HG03139 (cell line): ENCODE measurements around the gene ADAMTS17.
"Not testable (repeated sequence)": the region's sequence is repeated elsewhere in the genome, so short reads cannot be mapped to it uniquely, and the experiment has no call there.

Source experiments
- ATAC-seq: cut with Tn5 transposase; IDR thresholded peaks from one replicate; pipeline ENCODE4 v1.9.1; 2021; ENCODE audit not compliant: unreplicated experiment

The ADAMTS17 gene

GRCh38 chr15:100096700-100097099, 245.1 kb downstream of the ADAMTS17 start:
- ATAC-seq, result no peak

DNA sequence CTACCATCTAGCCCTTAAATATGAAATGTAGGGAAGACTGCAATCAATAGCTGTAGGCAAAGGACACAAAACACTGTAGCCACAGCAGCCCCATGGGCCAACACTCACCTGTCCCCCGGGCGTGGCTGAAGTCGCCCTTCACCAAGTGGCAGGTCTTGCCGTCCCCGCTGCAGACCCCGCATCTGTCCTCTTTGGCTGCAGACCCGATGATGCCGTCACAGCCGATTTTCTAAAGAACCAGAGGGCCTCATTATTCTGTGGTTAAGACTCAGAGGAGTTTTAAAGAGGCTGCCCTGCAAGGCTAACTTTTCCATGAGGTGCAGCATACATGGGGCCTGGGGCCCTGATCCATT, 245.6 kb downstream of the ADAMTS17 start:
- ATAC-seq, result no peak

GRCh38 chr15:100095541-100096247, 246.1 kb downstream of the ADAMTS17 start:
- no peak for ATAC-seq

- no peak for ATAC-seq
Measured at GRCh38 chr15:100094127-100094510, 247.7 kb downstream of the ADAMTS17 start.

- no peak for ATAC-seq
Measured at GRCh38 chr15:100093211-100094126, 248.3 kb downstream of the ADAMTS17 start.

GRCh38 chr15:100092034-100092433, 249.7 kb downstream of the ADAMTS17 start:
- ATAC-seq, result no peak

DNA sequence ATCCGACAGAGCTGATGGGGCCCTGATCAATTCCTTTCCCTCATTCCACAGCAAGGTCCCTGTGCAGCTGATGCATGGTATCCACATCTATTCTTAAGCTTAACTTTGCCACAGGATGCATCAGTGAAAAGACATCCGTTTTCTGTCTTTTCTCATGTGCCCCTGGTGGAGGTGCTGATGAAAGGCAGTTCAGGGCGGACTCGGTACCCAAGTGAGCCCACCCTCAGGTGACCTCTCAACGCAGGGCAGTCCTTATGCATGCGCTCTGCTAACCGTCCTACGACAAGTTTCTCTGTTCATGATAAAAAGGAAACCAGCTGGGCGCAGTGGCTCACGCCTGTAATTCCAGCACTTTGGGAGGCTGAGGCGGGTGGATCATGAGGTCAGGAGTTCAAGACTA, 251.4 kb downstream of the ADAMTS17 start:
- ATAC-seq, result no peak

GRCh38 chr15:100084042-100084821, 257.5 kb downstream of the ADAMTS17 start:
- ATAC-seq, result not testable (repeated sequence)

DNA sequence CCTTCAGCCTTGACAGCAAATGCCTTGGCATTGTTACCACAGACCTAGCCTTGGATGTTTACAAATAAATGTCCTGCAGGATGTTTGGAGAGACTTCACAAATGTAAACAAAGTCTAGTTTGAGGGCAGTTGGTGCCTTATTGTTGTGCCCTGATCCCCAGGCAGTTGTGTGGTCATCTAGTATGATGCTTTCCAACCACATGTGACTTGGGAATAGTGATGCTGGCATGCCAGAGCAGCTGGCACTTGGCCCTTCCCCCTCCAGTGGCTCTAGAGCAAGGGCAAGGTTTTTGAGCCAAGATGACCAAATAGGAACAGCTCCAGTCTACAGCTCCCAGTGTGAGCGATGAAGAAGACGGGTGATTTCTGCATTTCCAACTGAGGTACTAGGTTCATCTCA, 258.2 kb downstream of the ADAMTS17 start:
- no peak for ATAC-seq

- ATAC-seq, result no peak
Measured at GRCh38 chr15:100082761-100083402, 258.9 kb downstream of the ADAMTS17 start.

DNA sequence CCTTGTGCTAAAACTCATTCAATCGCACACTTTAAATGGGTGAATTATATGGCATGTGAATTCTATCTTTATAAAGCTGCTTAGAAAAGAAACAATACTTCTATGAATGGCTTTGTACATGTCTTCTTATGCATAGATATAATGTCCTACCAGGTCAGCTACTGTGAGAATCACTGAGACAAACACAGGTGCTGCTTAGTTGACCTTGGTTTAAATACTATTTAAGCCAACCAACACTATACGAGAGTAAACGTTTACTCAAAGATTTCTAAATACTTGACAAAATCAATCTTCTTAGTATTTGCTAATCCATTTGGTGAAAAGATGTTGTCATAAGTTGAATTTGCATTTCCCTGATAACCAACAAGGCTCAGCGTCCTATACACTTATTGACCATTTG, 260.3 kb downstream of the ADAMTS17 start:
- ATAC-seq, result no peak

DNA sequence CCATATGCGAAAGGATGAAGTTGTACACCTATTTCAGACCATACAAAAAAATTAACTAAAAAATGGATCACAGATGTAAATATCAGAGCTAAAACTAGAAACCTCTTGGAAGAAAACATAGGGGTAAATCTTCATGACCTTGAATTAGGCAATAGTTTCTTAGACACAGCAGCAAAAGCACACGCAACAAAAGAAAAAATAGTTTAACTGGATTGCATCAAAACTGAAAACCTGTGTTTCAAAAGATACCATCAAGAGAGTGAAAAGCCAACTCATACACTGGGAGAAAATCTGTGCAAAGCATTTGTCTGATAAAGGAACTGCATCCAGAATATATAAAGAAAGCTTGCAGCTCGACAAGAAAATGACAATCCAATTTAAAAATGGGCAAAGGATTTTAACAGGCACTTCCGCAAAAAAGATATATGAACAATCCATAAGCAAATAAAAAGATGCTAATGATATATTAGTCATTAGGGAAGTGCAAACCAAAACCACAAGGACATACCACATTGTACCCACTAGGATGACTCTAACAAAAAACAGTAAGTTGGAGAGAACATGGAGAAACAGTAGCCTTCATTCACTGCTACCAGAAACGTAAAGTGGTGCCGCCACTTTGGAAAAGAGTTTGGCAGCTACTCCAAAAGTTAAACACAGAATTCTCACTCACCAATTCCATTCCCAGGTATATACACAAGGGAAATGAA, 263.1 kb downstream of the ADAMTS17 start:
- no peak for ATAC-seq

DNA sequence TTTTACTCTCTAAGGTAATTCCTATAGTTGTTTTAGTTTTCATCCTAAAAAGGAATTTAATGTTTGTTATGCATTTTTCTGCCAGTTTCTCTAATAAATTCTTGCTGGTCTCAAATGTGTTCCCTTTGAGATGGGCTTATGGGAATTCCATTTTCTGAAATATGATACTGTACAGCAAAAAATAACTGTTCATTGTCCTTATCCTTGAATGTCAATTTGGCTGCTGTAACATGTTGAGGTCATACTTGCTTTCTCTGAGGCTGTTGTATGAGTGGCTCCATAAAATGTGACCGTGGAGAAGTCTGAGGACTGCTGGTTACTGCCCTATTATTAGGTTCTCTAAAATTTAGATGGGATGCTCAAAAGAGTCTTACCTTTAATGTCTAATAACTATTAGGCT, 266.5 kb downstream of the ADAMTS17 start:
- ATAC-seq, result no peak

DNA sequence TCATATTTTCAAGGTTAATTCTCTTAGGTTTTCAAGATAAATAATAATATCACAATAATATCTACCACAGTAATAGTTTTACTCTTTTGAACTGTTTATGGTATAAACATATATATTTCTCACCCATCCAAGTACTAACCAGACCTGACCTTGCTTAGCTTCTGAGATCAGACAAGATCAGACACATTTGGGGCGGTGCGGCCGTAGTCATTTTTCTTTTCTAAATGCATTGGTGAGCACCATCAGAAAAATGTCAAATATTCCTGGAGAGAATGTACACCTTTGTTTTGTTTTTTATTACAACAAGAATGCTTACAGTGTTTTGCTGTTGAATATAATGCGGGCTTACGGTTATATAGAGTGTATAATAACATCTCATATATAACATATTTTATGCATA, 267.8 kb downstream of the ADAMTS17 start:
- no peak for ATAC-seq

GRCh38 chr15:100066521-100067280, 275.1 kb downstream of the ADAMTS17 start:
- ATAC-seq, result not testable (repeated sequence)

- no peak for ATAC-seq
Measured at GRCh38 chr15:100061944-100062343, 279.8 kb downstream of the ADAMTS17 start.

DNA sequence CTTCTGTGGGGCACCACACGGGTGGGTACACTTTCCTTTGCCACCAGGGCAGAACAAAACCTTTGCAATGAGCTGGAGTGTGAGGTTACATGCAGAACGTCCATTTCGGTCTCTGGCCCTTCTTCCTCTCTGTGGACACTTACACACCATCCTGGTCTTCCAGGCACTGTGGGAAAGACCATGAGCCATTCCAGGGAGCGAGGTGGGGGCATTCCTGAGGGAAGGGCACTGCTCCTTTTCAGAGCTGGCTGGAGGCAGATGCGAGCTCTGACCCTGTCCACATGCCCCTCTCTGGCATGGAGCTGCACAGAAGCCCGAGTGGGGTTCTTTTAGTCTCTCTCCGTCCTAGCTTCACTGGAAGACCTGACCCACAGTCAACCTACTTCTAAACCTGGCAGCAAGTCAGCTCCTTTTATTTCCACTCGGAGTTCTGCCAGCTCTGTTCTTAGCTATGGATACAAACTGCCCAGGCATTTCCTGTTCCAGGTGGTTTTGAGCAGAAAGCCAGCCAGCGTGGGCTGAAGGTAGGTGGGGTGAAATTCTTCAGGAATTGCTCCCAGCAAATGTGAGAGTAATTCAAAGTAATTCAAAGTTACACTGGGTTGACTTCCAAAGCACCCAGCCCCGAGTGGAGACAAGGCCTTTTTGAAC, 281.4 kb downstream of the ADAMTS17 start:
- ATAC-seq, result no peak

DNA sequence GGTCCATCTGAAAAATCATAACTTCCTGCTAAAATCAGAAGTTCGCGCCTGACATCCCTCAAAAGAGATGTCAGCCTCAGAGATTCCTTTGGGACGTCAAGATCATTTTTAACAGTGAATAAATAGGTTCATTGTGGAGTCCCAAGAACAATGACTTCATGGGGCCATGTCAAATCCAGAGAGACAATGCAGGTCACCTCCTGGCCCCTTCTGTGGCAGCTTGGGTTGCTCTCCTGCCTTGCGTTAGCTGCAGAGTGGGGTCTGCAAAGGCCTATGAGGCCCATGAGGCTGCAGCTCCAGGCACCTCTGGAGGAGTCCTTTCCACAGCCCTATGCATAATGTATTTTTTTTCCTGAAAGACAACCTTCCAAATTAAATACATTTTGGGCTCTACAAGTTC, 282.3 kb downstream of the ADAMTS17 start:
- ATAC-seq, result no peak

GRCh38 chr15:100059094-100059493, 282.7 kb downstream of the ADAMTS17 start:
- no peak for ATAC-seq
